WI38 (cell line): ENCODE measurements around the gene GRSF1.

ENCODE experiments used
- H3K4me3 ChIP-seq: 2 replicates; pipeline ENCODE4 v1.5.1; 2011; ENCODE audit warnings: low read depth, mild to moderate bottlenecking, control low read depth, low read length
- TF ChIP-seq, protein P1 (sequence below): IDR thresholded peaks from 2 replicates; pipeline ENCODE4 v1.5.1; 2012; ENCODE audit warnings: low read depth, mild to moderate bottlenecking, control low read depth, low read length

The GRSF1 gene

DNA sequence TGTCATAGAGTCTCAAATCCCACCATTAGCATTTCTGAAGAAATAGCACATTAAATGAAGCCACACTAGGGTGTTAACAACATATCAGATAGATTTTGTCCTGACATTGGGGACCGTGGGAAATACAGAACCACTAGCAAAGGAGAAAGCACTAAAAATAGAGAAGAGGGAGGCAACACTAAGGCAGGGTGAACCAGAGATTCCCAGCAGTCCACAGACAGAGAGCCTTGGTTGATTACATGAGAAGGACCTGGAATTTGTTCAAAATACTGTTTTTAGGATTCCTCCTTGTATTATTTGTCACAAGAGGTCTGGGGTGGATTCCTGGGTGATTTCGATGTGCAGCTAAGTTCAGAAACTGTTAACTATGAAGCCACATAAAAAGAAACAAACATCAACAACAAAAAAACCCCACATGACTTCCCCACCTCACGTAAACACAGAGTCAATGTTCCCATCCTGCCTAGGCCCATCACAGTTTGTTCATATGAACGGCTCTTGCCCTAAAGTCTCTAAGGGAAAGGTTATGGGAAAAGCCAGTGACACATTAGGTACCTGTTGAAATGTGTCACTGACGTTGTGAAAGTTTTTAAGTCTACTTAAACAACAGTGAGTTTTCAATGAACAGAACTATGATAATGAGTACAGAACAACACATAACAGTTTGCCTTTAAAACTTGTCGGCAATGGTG lies 23.6 kb upstream of the GRSF1 start:
- TF ChIP-seq, protein P1, sequence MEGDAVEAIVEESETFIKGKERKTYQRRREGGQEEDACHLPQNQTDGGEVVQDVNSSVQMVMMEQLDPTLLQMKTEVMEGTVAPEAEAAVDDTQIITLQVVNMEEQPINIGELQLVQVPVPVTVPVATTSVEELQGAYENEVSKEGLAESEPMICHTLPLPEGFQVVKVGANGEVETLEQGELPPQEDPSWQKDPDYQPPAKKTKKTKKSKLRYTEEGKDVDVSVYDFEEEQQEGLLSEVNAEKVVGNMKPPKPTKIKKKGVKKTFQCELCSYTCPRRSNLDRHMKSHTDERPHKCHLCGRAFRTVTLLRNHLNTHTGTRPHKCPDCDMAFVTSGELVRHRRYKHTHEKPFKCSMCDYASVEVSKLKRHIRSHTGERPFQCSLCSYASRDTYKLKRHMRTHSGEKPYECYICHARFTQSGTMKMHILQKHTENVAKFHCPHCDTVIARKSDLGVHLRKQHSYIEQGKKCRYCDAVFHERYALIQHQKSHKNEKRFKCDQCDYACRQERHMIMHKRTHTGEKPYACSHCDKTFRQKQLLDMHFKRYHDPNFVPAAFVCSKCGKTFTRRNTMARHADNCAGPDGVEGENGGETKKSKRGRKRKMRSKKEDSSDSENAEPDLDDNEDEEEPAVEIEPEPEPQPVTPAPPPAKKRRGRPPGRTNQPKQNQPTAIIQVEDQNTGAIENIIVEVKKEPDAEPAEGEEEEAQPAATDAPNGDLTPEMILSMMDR = no peak
- no peak overlapping the region for H3K4me3 ChIP-seq

DNA sequence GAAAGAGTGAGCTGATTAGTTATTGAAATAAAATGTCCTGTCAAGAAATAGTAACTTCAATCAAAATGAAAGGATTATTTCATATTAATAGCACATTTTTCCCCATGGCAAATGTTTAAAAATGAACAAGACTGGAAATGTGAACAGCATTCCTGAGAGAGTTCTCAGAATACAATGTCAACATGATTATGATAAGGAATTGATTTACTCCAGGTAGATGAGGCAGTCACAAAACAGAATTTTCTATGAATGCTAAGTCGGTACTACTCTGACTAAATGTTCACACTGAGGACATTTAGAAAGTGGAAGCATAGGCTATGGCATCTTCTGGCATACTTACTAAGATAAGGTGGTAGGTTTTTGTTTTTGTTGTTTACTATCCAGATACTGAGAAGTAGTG lies 19.4 kb upstream of the GRSF1 start:
- TF ChIP-seq, protein P1 = no peak
- H3K4me3 ChIP-seq = no peak overlapping the region

DNA sequence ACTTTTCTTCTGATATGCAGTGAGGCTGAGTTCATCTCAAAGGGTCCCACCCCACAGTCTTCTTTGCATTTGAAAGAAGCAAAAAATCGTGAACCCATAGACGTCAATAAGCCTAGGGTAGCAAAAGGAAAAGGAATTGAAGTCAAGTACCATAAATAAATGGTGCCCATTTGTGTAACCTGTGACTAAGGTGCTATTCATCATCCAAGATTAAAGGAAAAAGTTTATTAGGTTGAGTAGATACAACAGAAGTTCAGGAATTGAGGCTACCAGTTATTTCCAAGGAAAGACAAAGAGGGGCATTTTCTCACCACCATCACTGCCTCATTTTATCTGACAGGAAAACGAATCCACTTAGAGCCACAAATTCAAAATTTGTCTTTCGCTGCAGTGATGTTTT lies 18.8 kb upstream of the GRSF1 start:
- TF ChIP-seq, protein P1 = no peak
- H3K4me3 ChIP-seq = no peak overlapping the region

DNA sequence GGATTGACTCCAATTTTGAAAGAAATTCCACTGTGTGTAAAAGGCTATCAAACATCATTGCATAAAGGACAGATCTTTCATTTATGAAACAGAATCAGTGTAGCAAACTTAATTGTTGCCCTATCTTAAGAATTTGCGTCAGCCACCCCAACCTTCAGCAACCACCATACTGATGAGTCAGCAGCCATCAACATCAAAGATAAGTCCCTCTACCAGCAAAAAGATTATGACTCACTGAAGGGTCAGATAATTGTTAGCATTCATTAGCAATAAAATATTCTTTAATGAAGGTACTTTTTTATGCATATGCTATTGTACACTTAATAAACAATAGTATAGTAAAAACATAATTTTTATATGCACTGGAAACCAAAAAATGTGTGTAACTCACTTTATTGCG lies 15.8 kb upstream of the GRSF1 start:
- H3K4me3 ChIP-seq = no peak overlapping the region
- TF ChIP-seq, protein P1 = no peak

DNA sequence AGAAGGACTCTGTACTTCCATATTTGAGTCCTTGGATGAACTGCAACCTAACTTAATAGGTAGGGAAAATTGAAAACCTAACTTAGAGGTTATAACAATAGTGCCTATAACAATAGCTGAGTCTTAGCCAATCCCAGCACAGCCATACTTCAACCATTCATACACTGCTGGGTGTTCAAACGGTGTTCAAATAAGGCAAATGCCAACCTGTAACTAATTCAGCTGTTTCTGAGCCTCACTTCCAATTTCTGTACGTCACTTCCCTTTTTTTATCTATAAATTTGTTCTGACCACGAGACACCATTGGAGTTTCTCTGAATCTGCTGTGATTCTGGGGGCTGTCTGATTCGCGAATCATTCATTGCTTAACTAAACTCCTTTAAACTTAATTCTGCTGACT lies 9.6 kb upstream of the GRSF1 start:
- TF ChIP-seq, protein P1 = no peak
- H3K4me3 ChIP-seq = no peak overlapping the region

DNA sequence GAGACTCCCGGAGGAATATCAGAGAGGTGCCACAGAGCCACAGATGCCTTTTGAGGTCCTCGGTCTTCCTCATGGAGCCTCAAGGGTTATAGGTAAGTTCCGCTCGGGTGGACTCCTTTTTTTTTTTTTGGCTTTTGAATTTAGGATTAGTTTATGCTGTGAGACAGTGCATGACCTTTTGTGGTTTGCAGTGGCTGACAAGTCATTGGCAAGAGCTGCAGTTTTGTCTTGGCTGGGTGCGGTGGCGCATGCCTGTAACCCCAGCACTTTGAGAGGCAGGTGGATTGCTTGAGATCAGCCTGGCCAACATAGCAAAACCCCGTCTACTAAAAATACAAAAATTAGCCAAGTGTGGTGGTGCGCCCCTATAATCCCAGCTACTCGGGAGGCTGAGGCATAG lies 4.5 kb upstream of the GRSF1 start:
- H3K4me3 ChIP-seq = no peak overlapping the region
- TF ChIP-seq, protein P1 = no peak

DNA sequence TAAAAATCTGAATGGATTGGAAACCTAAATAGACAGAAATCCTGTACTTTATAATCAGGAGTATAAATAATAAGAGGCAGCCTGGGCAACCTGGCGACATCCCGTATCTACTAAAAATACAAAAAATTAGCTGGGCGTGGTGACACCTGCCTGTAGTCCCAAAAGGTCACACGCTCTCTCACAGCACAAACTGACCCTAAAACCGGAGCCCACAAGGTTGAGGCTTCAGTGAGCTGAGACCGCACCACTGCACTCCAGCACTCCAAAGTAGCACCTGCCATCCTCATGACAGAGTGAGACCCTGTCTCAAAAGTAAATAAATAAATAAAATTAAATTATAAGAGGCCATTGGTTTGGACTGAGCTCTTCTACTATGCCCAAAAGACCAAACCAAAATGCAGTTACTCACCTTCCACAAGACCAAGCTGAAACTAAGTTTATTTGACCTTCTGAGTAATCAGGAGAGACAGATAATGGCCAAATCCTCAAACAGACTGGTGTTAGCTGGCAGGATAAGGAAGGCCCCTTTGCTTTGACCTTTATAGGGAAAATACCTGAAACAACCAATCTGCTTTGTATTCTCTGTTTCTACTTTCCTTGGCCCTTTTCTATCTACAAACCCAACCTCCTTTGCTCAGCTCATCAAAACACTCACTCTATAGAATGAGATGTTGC lies 3.2 kb upstream of the GRSF1 start:
- TF ChIP-seq, protein P1 = no peak
- H3K4me3 ChIP-seq = no peak overlapping the region
